Neural cell (in vitro differentiated cells): ENCODE results near the gene NUS1. TPM values are rescaled to one million over a fixed set of nuclear protein-coding genes. Genes with fewer than 3 reads are reported as not detected.

Experiments
- polyA plus RNA-seq: library from polyadenylated mRNA; depleted of rRNA; stranded (reverse); fragments of >200 nt; gene quantifications from 2 replicates; pipeline ENCODE4 v1.2.3, GENCODE V29; 2014

NUS1 gene
- polyA plus RNA-seq, 1 donor from 2014 or later = 36.3 TPM

Other genes with a start within 250 kb of the NUS1 start
- not detected in 2 replicates for gene ROS1, start 249.5 kb upstream of the NUS1 start, polyA plus RNA-seq
- gene DCBLD1, start 192.8 kb upstream of the NUS1 start, polyA plus RNA-seq = 11.4 and 21.4 TPM in 2 replicates
- 63.1 and 69.2 TPM in 2 replicates for gene GOPC, start 73.0 kb upstream of the NUS1 start, polyA plus RNA-seq
- 35.1 and 38.6 TPM in 2 replicates for gene SLC35F1, start 231.8 kb downstream of the NUS1 start, polyA plus RNA-seq